Epithelial cell of esophagus (primary cell): Measurements from ENCODE around the gene MRPL36.
A peak's percentile ranks its signal among the peaks of the same experiment; 100 is the strongest.
"Not testable (repeated sequence)": the region's sequence is repeated elsewhere in the genome, so short reads cannot be mapped to it uniquely, and the experiment has no call there.

Source experiments
- DNase-seq: peaks from one replicate; pipeline ENCODE4 v3.0.0; 2010; ENCODE audit warnings: low read depth
- H3K4me3 ChIP-seq: 2 replicates; pipeline ENCODE4 v1.5.1; 2011; ENCODE audit warnings: mild to moderate bottlenecking, low read length, control low read depth
- TF ChIP-seq, protein P1 (sequence below): IDR thresholded peaks from 2 replicates; pipeline ENCODE4 v1.5.1; 2011; ENCODE audit warnings: low read depth, mild to moderate bottlenecking, low read length, control low read depth, inconsistent platforms; ENCODE audit not compliant: insufficient read depth; ENCODE audit errors: missing control alignments

The MRPL36 gene

DNA sequence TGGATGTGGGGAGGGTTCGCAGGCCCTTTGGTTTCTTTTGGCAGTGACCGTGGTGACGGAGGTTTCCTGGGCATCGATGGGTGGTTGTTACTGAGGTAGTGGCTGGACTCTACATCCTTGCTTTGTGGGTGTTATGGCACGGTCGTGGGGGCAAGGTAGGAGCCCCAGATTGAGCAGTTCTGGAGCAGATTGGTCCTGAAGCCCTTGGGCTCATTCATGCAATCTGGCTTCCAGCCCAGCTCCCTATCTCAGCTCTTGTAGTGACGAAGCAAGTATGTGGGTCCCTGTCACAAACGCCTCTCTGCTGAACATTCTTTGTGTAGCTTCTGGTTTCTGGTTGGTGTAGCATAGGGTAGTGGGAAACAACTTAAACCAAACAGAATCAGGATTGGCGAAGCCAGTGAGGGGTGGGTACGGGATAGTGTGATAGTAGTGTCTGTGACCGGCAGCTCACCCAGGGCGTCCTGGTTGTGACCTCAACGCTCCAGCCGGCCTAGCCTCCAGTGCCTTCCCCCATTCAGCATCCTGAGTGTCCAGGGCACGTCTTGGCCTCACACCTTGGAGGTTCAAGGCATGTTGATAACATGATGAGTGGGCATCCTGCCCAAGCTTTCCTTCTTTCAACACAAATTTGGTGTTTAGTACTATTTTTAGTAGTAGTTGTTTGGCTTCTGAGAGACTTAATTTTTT is 4.5 kb upstream of the MRPL36 start:
- no peak for DNase-seq
- TF ChIP-seq, protein P1, sequence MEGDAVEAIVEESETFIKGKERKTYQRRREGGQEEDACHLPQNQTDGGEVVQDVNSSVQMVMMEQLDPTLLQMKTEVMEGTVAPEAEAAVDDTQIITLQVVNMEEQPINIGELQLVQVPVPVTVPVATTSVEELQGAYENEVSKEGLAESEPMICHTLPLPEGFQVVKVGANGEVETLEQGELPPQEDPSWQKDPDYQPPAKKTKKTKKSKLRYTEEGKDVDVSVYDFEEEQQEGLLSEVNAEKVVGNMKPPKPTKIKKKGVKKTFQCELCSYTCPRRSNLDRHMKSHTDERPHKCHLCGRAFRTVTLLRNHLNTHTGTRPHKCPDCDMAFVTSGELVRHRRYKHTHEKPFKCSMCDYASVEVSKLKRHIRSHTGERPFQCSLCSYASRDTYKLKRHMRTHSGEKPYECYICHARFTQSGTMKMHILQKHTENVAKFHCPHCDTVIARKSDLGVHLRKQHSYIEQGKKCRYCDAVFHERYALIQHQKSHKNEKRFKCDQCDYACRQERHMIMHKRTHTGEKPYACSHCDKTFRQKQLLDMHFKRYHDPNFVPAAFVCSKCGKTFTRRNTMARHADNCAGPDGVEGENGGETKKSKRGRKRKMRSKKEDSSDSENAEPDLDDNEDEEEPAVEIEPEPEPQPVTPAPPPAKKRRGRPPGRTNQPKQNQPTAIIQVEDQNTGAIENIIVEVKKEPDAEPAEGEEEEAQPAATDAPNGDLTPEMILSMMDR: no peak

DNA sequence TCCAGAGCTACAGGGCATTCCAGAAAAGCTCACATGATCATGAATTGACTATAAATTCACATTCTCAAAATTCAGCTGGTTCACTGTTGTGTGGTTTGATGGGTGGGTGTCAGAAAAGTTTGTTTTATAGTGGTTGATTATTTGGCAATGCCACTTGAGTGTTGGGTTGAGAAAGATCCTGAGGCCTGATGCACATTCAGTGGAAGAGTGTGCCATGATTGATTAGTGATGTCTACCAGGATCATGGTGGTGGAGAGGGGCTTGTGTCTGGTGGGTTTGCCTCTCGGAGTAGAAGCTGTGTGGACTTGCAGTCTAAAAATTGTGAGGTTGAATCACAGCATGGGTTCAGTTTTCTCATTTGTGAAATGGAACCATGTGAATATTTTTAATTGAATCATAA is 3.6 kb upstream of the MRPL36 start:
- TF ChIP-seq, protein P1: no peak
- no peak for DNase-seq

More for the DNA sequence above, 4.5 kb upstream of the MRPL36 start:
- no peak overlapping the region for H3K4me3 ChIP-seq

DNA sequence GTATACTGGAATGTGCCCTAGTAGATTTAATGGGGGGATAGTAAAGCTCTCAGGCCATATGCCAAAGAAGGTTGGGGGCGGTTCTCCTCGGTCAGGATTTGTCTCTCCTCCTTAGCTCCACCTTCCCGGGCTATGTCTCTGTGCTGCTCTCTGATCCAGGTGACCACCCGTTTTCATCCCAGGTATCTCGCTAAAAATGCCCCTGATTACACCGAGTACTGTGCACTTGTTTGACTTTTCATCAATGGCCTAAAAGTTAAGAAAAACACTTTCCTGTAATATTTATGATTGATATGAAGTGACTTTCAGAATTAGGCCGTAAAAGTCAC is 2.3 kb upstream of the MRPL36 start:
- peak overlapping the region; percentile 76 for H3K4me3 ChIP-seq
- DNase-seq: peak; percentile 31
- TF ChIP-seq, protein P1: no peak

More for the DNA sequence above, 3.6 kb upstream of the MRPL36 start:
- H3K4me3 ChIP-seq: no peak overlapping the region

DNA sequence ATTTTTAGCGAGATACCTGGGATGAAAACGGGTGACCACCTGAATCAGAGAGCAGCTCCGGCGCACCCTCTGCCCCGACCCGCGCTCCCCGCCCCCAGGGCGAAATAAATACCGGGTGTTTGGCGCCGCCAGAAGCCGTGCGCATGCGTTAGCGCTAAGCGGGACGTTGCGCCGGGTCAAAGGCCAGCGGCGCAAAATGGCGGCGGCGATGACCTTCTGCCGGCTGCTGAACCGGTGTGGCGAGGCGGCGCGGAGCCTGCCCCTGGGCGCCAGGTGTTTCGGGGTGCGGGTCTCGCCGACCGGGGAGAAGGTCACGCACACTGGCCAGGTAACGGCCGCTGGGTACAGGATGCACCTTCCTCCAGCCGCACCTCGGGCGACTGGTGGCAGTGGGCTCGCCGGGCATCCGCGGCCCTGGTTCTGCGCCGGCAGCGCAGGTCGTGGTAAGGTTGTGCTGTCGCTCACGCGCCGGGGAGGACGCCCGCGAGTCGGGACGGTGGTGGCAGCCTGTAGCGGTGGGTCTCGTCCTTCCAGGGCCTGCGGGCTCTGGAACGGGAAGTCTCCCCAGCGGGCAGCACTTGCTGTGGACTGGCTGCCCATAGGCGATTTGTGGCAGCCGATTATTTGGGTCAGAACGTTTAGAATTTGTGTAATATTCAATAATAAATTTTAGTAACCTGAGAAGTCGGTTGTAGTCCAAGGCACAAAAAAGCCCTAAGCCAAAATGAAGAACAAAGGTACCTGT is 1.8 kb upstream of the MRPL36 start, which contains the start of gene NDUFS6:
NDUFS6 (plus strand) TSS at position 186 of the 745 bp plus-strand sequence; CDS start at position 197, 11 bp downstream.
- TF ChIP-seq, protein P1: no peak
- peak; percentile 48 for DNase-seq
- peak within 1 kb of the TSS; percentile 76 for H3K4me3 ChIP-seq

DNA sequence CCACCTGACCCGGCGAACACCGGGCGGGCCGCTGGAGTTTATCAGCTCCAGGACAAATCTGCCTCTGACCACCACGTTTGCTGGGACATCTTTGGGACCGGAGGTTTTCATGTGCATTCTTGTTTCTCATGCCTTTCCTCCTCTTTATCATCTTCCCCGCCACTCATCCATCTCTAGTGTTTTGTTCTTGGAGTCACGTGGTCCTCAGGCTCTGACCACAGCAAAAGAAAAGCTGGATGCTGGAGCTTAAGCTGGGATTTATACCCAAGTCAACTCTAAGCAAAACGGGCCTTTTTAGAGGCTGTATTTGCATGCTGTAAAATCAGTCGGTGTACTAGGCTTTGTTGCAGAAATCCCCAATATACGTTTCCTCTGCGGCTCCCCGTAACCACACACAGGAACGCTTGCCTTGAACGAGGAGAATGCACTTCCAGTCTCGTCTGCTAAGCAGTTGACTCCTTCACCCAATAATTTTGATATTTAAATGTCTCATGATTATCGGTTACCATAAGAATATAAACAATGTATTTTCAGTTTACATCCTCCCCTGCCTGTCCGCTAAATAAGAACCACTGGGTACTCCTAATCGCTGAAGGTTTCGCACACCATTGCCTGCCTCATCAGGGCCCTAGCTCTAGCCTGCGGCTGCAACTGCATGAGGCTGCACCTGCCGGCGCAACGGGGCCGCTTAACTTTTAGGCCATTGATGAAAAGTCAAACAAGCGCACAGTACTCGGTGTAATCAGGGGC is 1.0 kb upstream of the MRPL36 start:
- DNase-seq: peak; percentile 41
- peak overlapping the region; percentile 76 for H3K4me3 ChIP-seq

DNA sequence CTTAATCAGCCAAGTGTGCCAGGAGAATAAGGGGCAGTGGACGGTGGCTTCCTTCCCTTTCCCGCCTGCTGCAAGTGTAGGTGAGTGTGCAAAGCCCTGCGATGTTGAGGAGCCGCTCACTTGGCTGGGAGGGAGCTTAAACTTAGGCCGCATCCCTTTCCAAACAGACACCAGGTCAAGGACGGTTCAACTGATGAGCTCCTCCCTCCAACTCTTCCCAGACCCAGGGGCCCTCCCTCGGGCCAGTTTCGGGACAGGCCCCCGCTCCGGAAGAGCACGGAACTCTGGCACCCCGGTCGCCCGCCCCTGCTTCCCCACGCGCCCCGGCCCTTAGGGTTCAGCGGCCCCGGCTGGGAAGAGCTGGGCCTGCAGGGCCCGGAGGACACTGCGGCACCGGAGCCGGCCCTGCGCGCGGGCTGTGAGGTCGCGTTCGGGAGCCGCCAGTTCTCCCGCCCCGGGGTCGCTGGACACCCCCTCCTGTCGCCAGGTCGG is 481 bp downstream of the MRPL36 start:
- peak overlapping the region; percentile 76 for H3K4me3 ChIP-seq
- TF ChIP-seq, protein P1: no peak
- peak; percentile 15 for DNase-seq

More for the DNA sequence above, 1.0 kb upstream of the MRPL36 start:
- TF ChIP-seq, protein P1: no peak

DNA sequence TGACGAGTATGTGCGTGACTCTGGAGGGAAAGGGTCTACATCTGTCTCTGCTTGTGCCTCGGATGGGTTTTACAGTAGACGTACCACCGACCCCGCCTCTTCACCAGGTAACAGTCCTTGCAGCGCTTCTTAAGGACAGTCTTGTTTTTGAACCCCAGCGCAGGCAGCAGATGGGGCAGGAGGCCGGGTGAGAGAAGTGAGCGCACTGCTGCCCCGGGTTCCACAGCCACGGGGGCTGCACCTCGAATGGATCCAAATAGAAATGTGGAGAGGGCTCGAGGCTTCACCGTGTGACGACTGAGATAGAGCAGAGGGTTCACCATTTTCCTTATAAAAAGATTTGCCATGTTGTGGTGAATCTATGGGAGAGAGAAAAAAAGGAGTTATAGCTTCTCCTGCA is 1.0 kb downstream of the MRPL36 start:
- H3K4me3 ChIP-seq: peak overlapping the region; percentile 76
- not testable (repeated sequence) for DNase-seq
